CD14-positive monocyte (primary cell): Measurements from ENCODE around the gene USO1. TPM values are rescaled to one million over a fixed set of nuclear protein-coding genes. Genes with fewer than 3 reads are reported as not detected.
A peak's percentile ranks its signal among the peaks of the same experiment; 100 is the strongest.

Experiments
- DNase-seq, 3 donors: peaks; one replicate each; pipeline ENCODE4 v3.0.0-alpha.2; 2011 to 2022
- H2AFZ ChIP-seq: 2 replicates; pipeline ENCODE4 v1.6.0; 2012; ENCODE audit warnings: mild to moderate bottlenecking, low read depth, low read length, inconsistent platforms; ENCODE audit not compliant: insufficient read depth, poor library complexity, severe bottlenecking
- H3K27ac ChIP-seq, 2 donors: 1 replicate in 1 of 2; 2 replicates in 1 of 2; pipeline ENCODE4 v1.5.1; 2012 to 2013; ENCODE audit warnings: low read length in 2 of 2, control low read depth in 1 of 2, inconsistent platforms in 1 of 2, low read depth in 1 of 2, mild to moderate bottlenecking in 1 of 2
- H3K27me3 ChIP-seq, 2 donors: one replicate each; pipeline versions ENCODE4 v1.6.0 to v1.6.1; 2011 to 2013; ENCODE audit warnings: low read length in 2 of 2; ENCODE audit not compliant: control insufficient read depth in 2 of 2, insufficient read depth in 2 of 2
- H3K36me3 ChIP-seq, 2 donors: replicated peaks in 1 of 2; 1 replicate in 1 of 2; 2 replicates in 1 of 2; pipeline versions ENCODE4 v1.5.1 to v1.6.1; 2012 to 2013; ENCODE audit warnings: low read length in 2 of 2, control low read depth in 1 of 2, inconsistent platforms in 1 of 2, mild to moderate bottlenecking in 1 of 2; ENCODE audit not compliant: insufficient read depth in 2 of 2, control insufficient read depth in 1 of 2
- H3K4me1 ChIP-seq, 2 donors: 1 replicate in 1 of 2; 2 replicates in 1 of 2; pipeline versions ENCODE4 v1.5.1 to v1.6.1; 2012 to 2013; ENCODE audit warnings: low read length in 2 of 2, control low read depth in 1 of 2, inconsistent platforms in 1 of 2, mild to moderate bottlenecking in 1 of 2, moderate library complexity in 1 of 2; ENCODE audit not compliant: insufficient read depth in 2 of 2, control insufficient read depth in 1 of 2
- H3K4me2 ChIP-seq: replicated peaks from 2 replicates; pipeline ENCODE3; 2012; ENCODE audit warnings: low read length, moderate library complexity, mild to moderate bottlenecking; ENCODE audit not compliant: poor library complexity, severe bottlenecking; ENCODE audit errors: extremely low read depth
- H3K4me3 ChIP-seq, 3 experiments: fragments of 200-600 bp in 1 of 3; sonication (generic) in 1 of 3; replicated peaks in 1 of 3; 1 replicate in 2 of 3; 2 replicates in 1 of 3; pipeline ENCODE4 v1.5.1; 2011 to 2013; ENCODE audit warnings: low read length in 3 of 3, mild to moderate bottlenecking in 3 of 3, control low read depth in 2 of 3, low read depth in 2 of 3, inconsistent platforms in 1 of 3, moderate library complexity in 1 of 3
- H3K79me2 ChIP-seq: 2 replicates; pipeline ENCODE4 v1.6.0; 2012; ENCODE audit warnings: mild to moderate bottlenecking, control low read depth, inconsistent platforms, low read length, moderate library complexity; ENCODE audit not compliant: insufficient read depth
- H3K9ac ChIP-seq: 2 replicates; pipeline ENCODE4 v1.6.0; 2017; ENCODE audit warnings: low read length, mild to moderate bottlenecking; ENCODE audit not compliant: insufficient read depth, poor library complexity, severe bottlenecking
- H3K9me3 ChIP-seq, 2 donors: replicated peaks in 1 of 2; 1 replicate in 1 of 2; 2 replicates in 1 of 2; pipeline versions ENCODE4 v1.5.1 to v1.6.1; 2012 to 2013; ENCODE audit warnings: low read length in 2 of 2, control low read depth in 1 of 2; ENCODE audit not compliant: control insufficient read depth in 1 of 2, insufficient read depth in 1 of 2
- H4K20me1 ChIP-seq: 2 replicates; pipeline ENCODE4 v1.6.0; 2012; ENCODE audit warnings: mild to moderate bottlenecking, low read length, control low read depth, moderate library complexity; ENCODE audit not compliant: insufficient read depth
- H3K27ac Mint-ChIP-seq, 7 donors: one replicate each; pipeline ENCODE4 v1.8.0; 2020; ENCODE audit warnings: mild to moderate bottlenecking in 7 of 7, mixed read lengths in 7 of 7, moderate library complexity in 6 of 7, inconsistent platforms in 2 of 7
- H3K27me3 Mint-ChIP-seq, 3 donors: one replicate each; pipeline ENCODE4 v1.8.0; 2021 to 2022; ENCODE audit warnings: low read depth in 3 of 3, mild to moderate bottlenecking in 3 of 3, mixed read lengths in 3 of 3, moderate library complexity in 3 of 3, inconsistent platforms in 1 of 3
- H3K36me3 Mint-ChIP-seq, 2 donors: one replicate each; pipeline ENCODE4 v1.8.0; 2020; ENCODE audit warnings: mixed read lengths in 2 of 2, inconsistent platforms in 1 of 2, mild to moderate bottlenecking in 1 of 2
- H3K4me1 Mint-ChIP-seq: one replicate; pipeline ENCODE4 v1.8.0; 2020; ENCODE audit warnings: mild to moderate bottlenecking, mixed read lengths
- H3K4me3 Mint-ChIP-seq, 2 donors: one replicate each; pipeline ENCODE4 v1.8.0; 2020; ENCODE audit warnings: mild to moderate bottlenecking in 2 of 2, mixed read lengths in 2 of 2, moderate library complexity in 1 of 2
- H3K9me3 Mint-ChIP-seq, 7 donors: one replicate each; pipeline ENCODE4 v1.8.0; 2020 to 2022; ENCODE audit warnings: mixed read lengths in 7 of 7, mild to moderate bottlenecking in 6 of 7, moderate library complexity in 6 of 7, inconsistent platforms in 2 of 7
- CTCF ChIP-seq: fragments of 200-600 bp; IDR thresholded peaks from one replicate; pipeline ENCODE4 v1.8.0; 2022; ENCODE audit warnings: antibody characterized with exemption, mild to moderate bottlenecking
- WGBS: methylation state at CpG from one replicate; pipeline ENCODE4 v1.1.5; 2013; ENCODE audit warnings: missing lambda C conversion rate; ENCODE audit not compliant: insufficient coverage; 5-methylcytosine and 5-hydroxymethylcytosine counted together
- intact Hi-C, 2 donors: fragments of 100-400 bp; cut with micrococcal nuclease; formaldehyde crosslinking; loops; one replicate each; pipeline versions ENCODE4 v1.15.0 to v1.15.1; 2023
- polyA plus RNA-seq, 3 donors: library from polyadenylated mRNA; depleted of rRNA in 1 of 3; unstranded in 2 of 3; stranded (reverse) in 1 of 3; fragments of 300-500 nt in 2 of 3; fragments of >200 nt in 1 of 3; fragmentation: Illumina TruSeq in 2 of 3; gene quantifications; 1 replicate in 2 of 3; 2 replicates in 1 of 3; pipeline ENCODE4 v1.2.3, GENCODE V29; 2012 to 2021

USO1 gene
- polyA plus RNA-seq, 3 donors, result 15.4 to 26.9 (median 17.5) TPM

DNA sequence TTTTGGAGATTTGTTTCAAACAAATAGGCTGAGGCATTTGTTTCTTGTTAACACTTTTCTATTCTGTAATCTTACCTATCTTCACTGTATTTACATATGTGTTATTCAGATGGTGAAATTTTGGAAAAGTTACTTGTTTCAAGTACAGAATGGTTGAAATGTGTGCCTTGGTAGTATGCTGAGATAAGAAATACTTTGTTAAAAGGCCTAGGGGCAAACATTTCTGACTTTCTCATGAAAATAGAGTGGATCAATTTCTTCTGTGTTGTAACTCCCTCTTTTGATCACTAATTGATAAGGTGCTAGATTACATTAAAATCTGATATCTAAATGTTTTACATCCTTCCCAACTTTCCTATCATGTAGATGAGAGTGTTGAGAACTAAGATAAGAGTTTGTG lies 18.1 kb downstream of the USO1 start:
- Histone ChIP-seq H2AFZ (no peak overlapping the region), H3K9me3 (no peaks in the 10 kb centered on the region), H3K27ac (no peak overlapping the region), H4K20me1 (peaks cover 42% of the 10 kb centered on the region), H3K79me2 (peaks cover 88% of the 10 kb centered on the region), H3K4me3 (no peak overlapping the region), H3K36me3 (peaks cover 4 to 5% of the 10 kb centered on the region in 2 donors), H3K9ac (no peak overlapping the region), H3K4me2 (no peak overlapping the region), H3K27me3 (no peaks in the 10 kb centered on the region), H3K4me1 (peaks cover 15 to 20% of the 10 kb centered on the region in 2 donors)
- Mint-ChIP-seq H3K9me3 (peaks cover 0 to 2% (median 0%) of the 10 kb centered on the region in 7 donors), H3K27ac (no peak overlapping the region), H3K4me3 (no peak overlapping the region), H3K27me3 (no peaks in the 10 kb centered on the region), H3K4me1 (peaks cover 23% of the 10 kb centered on the region), H3K36me3 (peaks cover 3 to 20% of the 10 kb centered on the region in 2 donors)
- no peak for TF ChIP-seq CTCF
- intact Hi-C loops, result no loop called here
- no peak for DNase-seq

DNA sequence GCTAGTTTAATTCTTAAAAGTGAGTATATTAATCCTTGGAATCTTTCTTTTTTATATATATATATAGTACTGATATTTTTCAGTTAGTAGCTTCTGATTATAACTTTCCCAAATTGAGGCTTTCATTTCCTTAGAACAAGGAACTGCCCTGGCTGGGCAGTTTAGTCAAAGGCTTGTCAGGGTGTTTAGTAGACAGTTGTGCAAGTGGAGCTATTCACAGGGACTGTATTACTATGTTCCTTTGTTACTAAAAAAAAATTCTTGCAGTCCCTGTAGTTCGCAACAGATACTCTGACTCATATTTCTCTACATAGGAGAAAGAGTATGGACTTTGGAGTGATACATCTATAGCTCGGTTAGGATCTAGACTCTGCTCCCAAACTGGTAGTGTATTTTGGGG lies 20.8 kb downstream of the USO1 start:
- Histone ChIP-seq H2AFZ (no peak overlapping the region), H3K9me3 (no peaks in the 10 kb centered on the region), H3K4me2 (no peak overlapping the region), H3K4me1 (peaks cover 15 to 20% of the 10 kb centered on the region in 2 donors), H3K27ac (peak overlapping the region in 1 of 2 donors; percentile 51), H3K9ac (no peak overlapping the region), H3K79me2 (peaks cover 82% of the 10 kb centered on the region), H3K4me3 (no peak overlapping the region), H3K27me3 (no peaks in the 10 kb centered on the region), H3K36me3 (peaks cover 6 to 8% of the 10 kb centered on the region in 2 donors), H4K20me1 (peaks cover 46% of the 10 kb centered on the region)
- DNase-seq, result peak; percentile 25 to 64 (median 63)
- TF ChIP-seq CTCF, result no peak
- Mint-ChIP-seq H3K9me3 (peaks cover 0 to 2% (median 0%) of the 10 kb centered on the region in 7 donors), H3K4me1 (peaks cover 23% of the 10 kb centered on the region), H3K27ac (peak overlapping the region in 4 of 7 donors; percentile 30 to 73 (median 40)), H3K36me3 (peaks cover 3 to 22% of the 10 kb centered on the region in 2 donors), H3K27me3 (no peaks in the 10 kb centered on the region), H3K4me3 (no peak overlapping the region)
- intact Hi-C loops, result no loop called here
- WGBS, result no CpG with 5 or more reads among the region's 2 CpGs
